Cardiac muscle cell (in vitro differentiated cells and primary cell): Measurements from ENCODE around the gene SPINT3. TPM values are rescaled to one million over a fixed set of nuclear protein-coding genes. Genes with fewer than 3 reads are reported as not detected.
"Not testable (repeated sequence)": the region's sequence is repeated elsewhere in the genome, so short reads cannot be mapped to it uniquely, and the experiment has no call there.

Source experiments
- DNase-seq, 2 donors: peaks; one replicate each; pipeline versions ENCODE4 v3.0.0 to v3.0.0-alpha.2; 2010 to 2017; ENCODE audit warnings: low read depth in 1 of 2, low spot score in 1 of 2
- H3K27ac ChIP-seq: fragments of 200-600 bp; sonication (generic); 2 replicates; pipeline ENCODE4 v1.5.1; 2016
- H3K27me3 ChIP-seq: fragments of 200-600 bp; sonication (generic); 2 replicates; pipeline ENCODE4 v1.6.0; 2016; ENCODE audit warnings: control low read depth
- H3K36me3 ChIP-seq: fragments of 200-600 bp; sonication (generic); 2 replicates; pipeline ENCODE4 v1.5.1; 2016; ENCODE audit warnings: control low read depth
- H3K4me1 ChIP-seq: fragments of 200-600 bp; sonication (generic); 2 replicates; pipeline ENCODE4 v1.8.1; 2017; ENCODE audit warnings: low read depth, mild to moderate bottlenecking, mixed run types
- H3K4me3 ChIP-seq: fragments of 200-600 bp; sonication (generic); 2 replicates; pipeline ENCODE4 v1.5.1; 2016; ENCODE audit warnings: mild to moderate bottlenecking
- H3K9me3 ChIP-seq: fragments of 200-600 bp; sonication (generic); 2 replicates; pipeline ENCODE4 v1.5.1; 2017; ENCODE audit warnings: low read depth, mild to moderate bottlenecking, control low read depth
- polyA plus RNA-seq: library from polyadenylated mRNA; unstranded; fragments of >200 nt; fragmentation: Nextera tagmentation; extraction: Ambion mirVana; gene quantifications from 2 replicates; pipeline ENCODE4 v1.2.1, GENCODE V29; 2016
- total RNA-seq: library from RNA; depleted of rRNA; stranded (reverse); fragments of >200 nt; gene quantifications from 2 replicates; pipeline ENCODE4 v1.2.3, GENCODE V29; 2016
- TF ChIP-seq, protein P1 (sequence below): IDR thresholded peaks from 2 replicates; pipeline ENCODE4 v1.5.1; 2012; ENCODE audit warnings: low read depth, mild to moderate bottlenecking, low read length

The SPINT3 gene
- total and polyA plus RNA-seq, 2 experiments from 2014 or later = not detected

DNA sequence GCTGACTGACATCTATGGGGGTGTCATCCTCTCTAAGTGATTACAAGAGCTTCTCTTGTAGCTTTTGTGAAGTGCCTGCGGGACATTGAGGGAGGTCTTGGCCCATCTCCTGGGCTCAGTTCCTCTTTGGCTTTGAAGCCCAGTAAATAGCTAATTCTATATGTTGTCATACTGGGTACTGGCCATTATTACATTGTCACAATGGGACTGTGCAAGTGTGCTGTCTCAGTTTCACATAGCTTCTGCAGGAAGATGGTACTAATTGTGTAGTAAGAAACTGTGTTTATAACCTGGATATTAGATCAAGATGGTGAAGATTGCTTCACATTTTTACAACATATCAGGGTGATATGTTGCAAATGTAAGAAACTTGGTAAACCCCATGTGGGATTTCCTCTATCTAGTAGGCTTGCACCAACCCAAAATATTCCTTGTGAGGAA lies 19.9 kb downstream of the SPINT3 start:
- no peak for DNase-seq
- H3K4me3 ChIP-seq = no peak overlapping the region
- no peaks in the 10 kb centered on the region for H3K4me1 ChIP-seq
- H3K9me3 ChIP-seq = no peaks in the 10 kb centered on the region
- TF ChIP-seq, protein P1, sequence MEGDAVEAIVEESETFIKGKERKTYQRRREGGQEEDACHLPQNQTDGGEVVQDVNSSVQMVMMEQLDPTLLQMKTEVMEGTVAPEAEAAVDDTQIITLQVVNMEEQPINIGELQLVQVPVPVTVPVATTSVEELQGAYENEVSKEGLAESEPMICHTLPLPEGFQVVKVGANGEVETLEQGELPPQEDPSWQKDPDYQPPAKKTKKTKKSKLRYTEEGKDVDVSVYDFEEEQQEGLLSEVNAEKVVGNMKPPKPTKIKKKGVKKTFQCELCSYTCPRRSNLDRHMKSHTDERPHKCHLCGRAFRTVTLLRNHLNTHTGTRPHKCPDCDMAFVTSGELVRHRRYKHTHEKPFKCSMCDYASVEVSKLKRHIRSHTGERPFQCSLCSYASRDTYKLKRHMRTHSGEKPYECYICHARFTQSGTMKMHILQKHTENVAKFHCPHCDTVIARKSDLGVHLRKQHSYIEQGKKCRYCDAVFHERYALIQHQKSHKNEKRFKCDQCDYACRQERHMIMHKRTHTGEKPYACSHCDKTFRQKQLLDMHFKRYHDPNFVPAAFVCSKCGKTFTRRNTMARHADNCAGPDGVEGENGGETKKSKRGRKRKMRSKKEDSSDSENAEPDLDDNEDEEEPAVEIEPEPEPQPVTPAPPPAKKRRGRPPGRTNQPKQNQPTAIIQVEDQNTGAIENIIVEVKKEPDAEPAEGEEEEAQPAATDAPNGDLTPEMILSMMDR = no peak
- H3K27me3 ChIP-seq = peaks cover 6% of the 10 kb centered on the region
- H3K27ac ChIP-seq = no peak overlapping the region
- H3K36me3 ChIP-seq = no peaks in the 10 kb centered on the region

DNA sequence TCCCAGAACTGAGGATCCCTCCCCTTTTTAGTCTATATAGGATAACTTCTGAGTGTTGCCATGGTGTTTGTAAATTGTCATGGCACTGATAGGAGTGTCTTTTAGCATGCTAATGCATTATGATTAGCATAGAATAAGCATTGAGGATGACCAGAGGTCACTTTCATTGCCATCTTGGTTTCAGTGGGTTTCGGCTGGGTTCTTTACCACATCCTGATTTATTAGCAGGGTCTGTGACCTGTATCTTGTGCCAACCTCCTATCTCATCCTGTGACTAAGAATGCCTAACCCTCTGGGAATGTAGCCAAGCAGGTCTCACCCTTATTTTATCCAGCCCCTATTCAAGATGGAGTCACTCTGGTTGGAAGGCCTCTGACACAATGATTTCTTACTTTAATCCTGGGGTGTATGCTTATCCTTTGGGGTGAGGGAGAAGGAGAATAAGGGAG lies 26.3 kb downstream of the SPINT3 start:
- Histone ChIP-seq H3K4me1 (no peaks in the 10 kb centered on the region), H3K4me3 (no peak overlapping the region), H3K27me3 (no peaks in the 10 kb centered on the region), H3K9me3 (no peaks in the 10 kb centered on the region), H3K27ac (no peak overlapping the region), H3K36me3 (no peaks in the 10 kb centered on the region)
- no peak for DNase-seq
- TF ChIP-seq, protein P1 = no peak

DNA sequence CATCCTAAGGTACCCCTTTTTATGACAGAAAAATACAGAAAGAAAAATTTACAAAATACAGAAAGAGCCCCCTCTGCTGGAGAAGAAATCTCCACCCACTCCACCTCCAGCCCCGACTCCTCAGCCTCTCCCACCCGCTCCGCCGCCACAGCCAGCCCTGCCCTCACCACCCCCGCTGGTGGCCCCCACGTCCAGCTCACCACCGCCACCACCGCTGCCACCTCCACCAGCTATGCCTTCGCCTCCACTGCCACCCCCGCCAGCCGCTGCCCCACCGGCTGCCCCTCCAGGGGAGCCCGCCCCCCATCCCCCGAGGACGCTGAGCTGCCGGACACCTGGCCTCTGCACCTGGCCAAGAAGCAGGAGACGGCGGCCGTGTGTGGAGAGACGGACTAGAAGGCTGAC lies 28.2 kb downstream of the SPINT3 start:
- Histone ChIP-seq H3K27ac (no peak overlapping the region), H3K4me3 (no peak overlapping the region), H3K4me1 (no peaks in the 10 kb centered on the region), H3K27me3 (no peaks in the 10 kb centered on the region), H3K9me3 (no peaks in the 10 kb centered on the region), H3K36me3 (no peaks in the 10 kb centered on the region)
- TF ChIP-seq, protein P1 = peak; percentile 12
- peak in 1 of 2 donors; percentile 9 for DNase-seq

DNA sequence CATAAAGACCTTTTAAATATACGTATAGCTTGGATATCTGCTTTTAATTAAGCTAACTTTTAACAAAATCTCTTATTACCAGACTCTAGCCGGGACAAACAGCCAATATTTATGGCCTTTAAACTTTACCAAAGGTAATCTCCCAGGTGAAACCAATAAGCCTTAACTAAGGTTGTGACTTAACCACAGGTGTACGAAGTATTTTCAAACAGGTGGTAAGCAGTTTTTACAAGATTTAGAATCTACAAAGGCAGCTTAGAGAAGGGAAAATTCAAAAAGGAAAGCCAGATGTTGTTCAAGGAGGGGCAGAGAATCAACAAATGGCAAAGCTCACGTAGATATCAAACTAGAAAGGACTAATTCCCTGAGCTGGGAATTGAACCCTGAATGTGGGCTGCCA lies 30.0 kb downstream of the SPINT3 start:
- Histone ChIP-seq H3K9me3 (no peaks in the 10 kb centered on the region), H3K4me1 (no peaks in the 10 kb centered on the region), H3K27ac (no peak overlapping the region), H3K4me3 (no peak overlapping the region), H3K36me3 (no peaks in the 10 kb centered on the region), H3K27me3 (no peaks in the 10 kb centered on the region)
- TF ChIP-seq, protein P1 = no peak
- no peak for DNase-seq

DNA sequence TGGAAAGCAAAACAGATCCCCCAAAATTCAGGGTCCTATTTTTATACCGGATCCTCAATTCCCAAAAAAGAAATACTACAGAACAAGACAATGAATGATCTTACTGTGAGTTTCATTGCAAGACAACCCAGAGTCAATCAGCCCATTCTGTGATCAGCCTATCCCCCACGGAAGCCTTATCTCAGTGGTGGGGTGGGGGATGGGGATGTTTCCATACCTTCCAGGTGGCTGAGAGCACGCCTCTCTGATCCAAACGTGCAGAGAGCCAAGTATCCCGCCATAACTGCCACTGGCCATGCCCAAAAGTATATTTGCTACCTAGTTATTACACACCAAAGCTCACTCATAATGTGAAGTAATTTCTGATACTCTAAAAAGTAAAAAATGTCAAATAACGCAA lies 30.7 kb downstream of the SPINT3 start:
- H3K27me3 ChIP-seq = no peaks in the 10 kb centered on the region
- no peak overlapping the region for H3K4me3 ChIP-seq
- H3K9me3 ChIP-seq = no peaks in the 10 kb centered on the region
- H3K4me1 ChIP-seq = no peaks in the 10 kb centered on the region
- DNase-seq = no peak
- H3K27ac ChIP-seq = no peak overlapping the region
- TF ChIP-seq, protein P1 = no peak
- H3K36me3 ChIP-seq = no peaks in the 10 kb centered on the region

DNA sequence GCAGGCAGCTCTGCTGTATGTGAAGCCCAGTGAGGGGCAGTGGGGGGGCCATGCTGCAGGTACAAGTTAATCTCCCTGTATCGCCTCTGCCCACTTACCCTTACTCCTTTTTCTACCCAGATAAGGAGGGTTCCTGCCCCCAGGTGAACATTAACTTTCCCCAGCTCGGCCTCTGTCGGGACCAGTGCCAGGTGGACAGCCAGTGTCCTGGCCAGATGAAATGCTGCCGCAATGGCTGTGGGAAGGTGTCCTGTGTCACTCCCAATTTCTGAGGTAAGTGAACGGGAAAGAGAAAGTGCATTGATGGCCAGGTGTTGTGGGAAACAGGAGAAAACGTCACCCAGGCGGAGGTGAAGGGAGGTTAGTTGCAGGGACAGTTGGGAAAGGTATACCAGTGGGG lies 35.6 kb downstream of the SPINT3 start:
- H3K9me3 ChIP-seq = no peaks in the 10 kb centered on the region
- no peak for DNase-seq
- no peaks in the 10 kb centered on the region for H3K27me3 ChIP-seq
- TF ChIP-seq, protein P1 = no peak
- no peaks in the 10 kb centered on the region for H3K36me3 ChIP-seq
- no peak overlapping the region for H3K4me3 ChIP-seq
- no peaks in the 10 kb centered on the region for H3K4me1 ChIP-seq
- H3K27ac ChIP-seq = no peak overlapping the region

DNA sequence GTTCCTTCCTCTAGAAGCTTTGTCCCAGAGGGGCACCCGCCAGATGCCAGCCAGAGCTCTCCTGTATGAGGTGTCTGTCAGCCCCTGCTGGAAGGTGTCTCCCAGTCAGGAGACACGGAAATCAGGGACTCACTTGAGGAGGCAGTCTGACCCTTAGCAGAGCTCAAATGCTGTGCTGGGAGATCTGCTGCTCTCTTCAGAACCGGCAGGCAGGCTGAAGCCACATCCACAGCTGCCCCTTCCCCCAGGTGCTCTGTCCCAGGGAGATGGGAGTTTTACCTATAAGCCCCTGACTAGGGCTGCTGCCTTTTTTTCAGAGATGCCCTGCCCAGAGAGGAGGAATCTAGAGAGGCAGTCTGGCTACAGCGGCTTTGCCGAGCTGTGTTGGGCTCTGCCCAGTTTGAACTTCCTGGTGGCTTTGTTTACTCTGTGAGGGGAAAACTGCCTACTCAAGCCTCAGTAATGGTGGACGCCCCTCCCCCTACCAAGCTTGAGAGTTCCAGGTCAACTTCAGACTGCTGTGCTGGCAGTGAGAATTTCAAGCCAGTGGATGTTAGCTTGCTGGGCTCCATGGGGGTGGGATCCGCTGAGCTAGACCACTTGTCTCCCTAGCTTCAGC lies 37.8 kb downstream of the SPINT3 start:
- not testable (repeated sequence) for H3K36me3 ChIP-seq, H3K4me3 ChIP-seq, H3K27me3 ChIP-seq, H3K9me3 ChIP-seq, H3K27ac ChIP-seq, H3K4me1 ChIP-seq, DNase-seq

DNA sequence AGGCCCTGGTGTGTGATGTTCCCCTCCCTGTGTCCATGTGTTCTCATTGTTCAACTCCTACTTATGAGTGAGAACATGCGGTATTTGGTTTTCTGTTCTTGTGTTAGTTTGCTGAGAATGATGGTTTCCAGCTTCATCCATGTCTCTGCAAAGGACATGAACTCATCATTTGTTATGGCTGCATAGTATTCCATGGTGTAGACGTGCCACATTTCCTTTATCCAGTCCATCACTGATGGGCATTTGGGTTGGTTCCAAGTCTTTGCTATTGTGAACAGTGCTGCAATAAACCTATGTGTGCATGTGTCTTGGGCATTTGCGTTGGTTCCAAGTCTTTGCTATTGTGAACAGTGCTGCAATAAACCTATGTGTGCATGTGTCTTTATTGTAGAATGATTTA lies 43.1 kb downstream of the SPINT3 start:
- DNase-seq, H3K27ac ChIP-seq, H3K4me3 ChIP-seq, H3K4me1 ChIP-seq, H3K36me3 ChIP-seq, H3K9me3 ChIP-seq: not testable (repeated sequence)
- H3K27me3 ChIP-seq = peaks cover 26% of the 10 kb centered on the region
